Measurements from ENCODE around the gene PTTG1IP. TPM values are rescaled to one million over a fixed set of nuclear protein-coding genes. Genes with fewer than 3 reads are reported as not detected.
"Not testable (repeated sequence)": the region's sequence is repeated elsewhere in the genome, so short reads cannot be mapped to it uniquely, and the experiment has no call there.

PTTG1IP gene
- total RNA-seq, 3 donors from 2014 or later (not counting 1 experiment from before 2014, with no cell fraction given) = 96.8 to 144 (median 126) TPM

GRCh38 chr21:44880405-44881197 is 7.1 kb upstream of the PTTG1IP start:
- DNase-seq = peak in 1 of 2 donors; percentile 37
- Histone ChIP-seq H3K27me3 (ENCODE audit: control insufficient read depth, insufficient read depth, low read length) (no peaks in the 10 kb centered on the region), H3K4me3 (ENCODE audit: low read length) (no peak overlapping the region), H3K4me1 (ENCODE audit: control insufficient read depth, insufficient read depth, low read length) (peaks cover 38% of the 10 kb centered on the region), H3K27ac (ENCODE audit: low read length) (no peak overlapping the region), H3K36me3 (ENCODE audit: control insufficient read depth, insufficient read depth, low read length) (peaks cover 3% of the 10 kb centered on the region), H3K9me3 (ENCODE audit: control insufficient read depth, insufficient read depth, low read length) (no peaks in the 10 kb centered on the region)
- Mint-ChIP-seq H3K9me3 (no peaks in the 10 kb centered on the region), H3K27me3 (ENCODE audit: low read depth in 2 of 2) (no peaks in the 10 kb centered on the region), H3K36me3 (no peaks in the 10 kb centered on the region), H3K4me3 (no peak overlapping the region), H3K4me1 (peaks cover 20 to 36% of the 10 kb centered on the region in 2 donors), H3K27ac (peak overlapping the region; percentile 35 to 81)
- peak in 2 of 3 donors; percentile 13 to 71 for ATAC-seq
- intact Hi-C loops (cut with micrococcal nuclease) = no loop called here
- 45% methylated on average over 7 of the region's 8 CpGs for WGBS (ENCODE audit: insufficient coverage)
- TF ChIP-seq CTCF (IDR thresholded peaks at IDR 0.05) = no peak

- H3K27me3 Mint-ChIP-seq (ENCODE audit: low read depth in 2 of 2); H3K9me3 Mint-ChIP-seq; H3K27ac ChIP-seq (ENCODE audit: low read length); H3K36me3 ChIP-seq (ENCODE audit: control insufficient read depth, insufficient read depth, low read length); H3K36me3 Mint-ChIP-seq; ATAC-seq; H3K27me3 ChIP-seq (ENCODE audit: control insufficient read depth, insufficient read depth, low read length); H3K4me3 ChIP-seq (ENCODE audit: low read length); H3K9me3 ChIP-seq (ENCODE audit: control insufficient read depth, insufficient read depth, low read length); H3K4me3 Mint-ChIP-seq; H3K27ac Mint-ChIP-seq; DNase-seq; intact Hi-C loops (cut with micrococcal nuclease): not testable (repeated sequence)
- WGBS (ENCODE audit: insufficient coverage) = 97% methylated on average over 8 of the region's 8 CpGs
- H3K4me1 Mint-ChIP-seq = peaks cover 33 to 44% of the 10 kb centered on the region in 2 donors
- peaks cover 50% of the 10 kb centered on the region for H3K4me1 ChIP-seq (ENCODE audit: control insufficient read depth, insufficient read depth, low read length)
These were observed 5.7 kb upstream of the PTTG1IP start for GRCh38 chr21:44879238-44879637.

- H3K4me3 ChIP-seq (ENCODE audit: low read length) = no peak overlapping the region
- H3K36me3 Mint-ChIP-seq = no peaks in the 10 kb centered on the region
- no peak for DNase-seq
- H3K27me3 ChIP-seq (ENCODE audit: control insufficient read depth, insufficient read depth, low read length) = no peaks in the 10 kb centered on the region
- TF ChIP-seq CTCF (IDR thresholded peaks at IDR 0.05) = no peak
- H3K4me1 Mint-ChIP-seq = peaks cover 36 to 45% of the 10 kb centered on the region in 2 donors
- no peak for ATAC-seq
- H3K4me1 ChIP-seq (ENCODE audit: control insufficient read depth, insufficient read depth, low read length) = peaks cover 49% of the 10 kb centered on the region
- H3K4me3 Mint-ChIP-seq = no peak overlapping the region
- H3K9me3 Mint-ChIP-seq = no peaks in the 10 kb centered on the region
- no peaks in the 10 kb centered on the region for H3K9me3 ChIP-seq (ENCODE audit: control insufficient read depth, insufficient read depth, low read length)
- WGBS (ENCODE audit: insufficient coverage) = 61% methylated on average over 11 of the region's 13 CpGs
- intact Hi-C loops (cut with micrococcal nuclease) = no loop called here
- no peaks in the 10 kb centered on the region for H3K27me3 Mint-ChIP-seq (ENCODE audit: low read depth in 2 of 2)
- H3K27ac Mint-ChIP-seq = peak overlapping the region in 1 of 2 donors; percentile 45
- H3K27ac ChIP-seq (ENCODE audit: low read length) = no peak overlapping the region
- no peaks in the 10 kb centered on the region for H3K36me3 ChIP-seq (ENCODE audit: control insufficient read depth, insufficient read depth, low read length)
These were observed 4.8 kb upstream of the PTTG1IP start for GRCh38 chr21:44878053-44878982.

Measured in natural killer cell (primary cell).